ENCODE results near the gene PRDX5. TPM values are rescaled to one million over a fixed set of nuclear protein-coding genes. Genes with fewer than 3 reads are reported as not detected.

The PRDX5 gene
- total RNA-seq, 4 donors from 2014 or later: 152 to 381 (median 265) TPM

GRCh38 chr11:64324692-64325469 lies 7.0 kb downstream of the PRDX5 start:
- TF ChIP-seq EP300 (IDR thresholded peaks at IDR 0.05; ENCODE audit: low read depth) (no peak), POLR2A (IDR thresholded peaks at IDR 0.05) (no peak), CTCF (IDR thresholded peaks at IDR 0.05) (no peak), POLR2AphosphoS5 (IDR thresholded peaks at IDR 0.05) (no peak)
- Histone ChIP-seq H3K4me3 (no peak overlapping the region), H3K27ac (no peak overlapping the region), H3K36me3 (no peaks in the 10 kb centered on the region), H3K9me3 (no peaks in the 10 kb centered on the region), H3K4me1 (peaks cover 0 to 41% (median 35%) of the 10 kb centered on the region in 4 donors), H3K27me3 (no peaks in the 10 kb centered on the region)
- intact Hi-C loops (cut with DNase I; ENCODE audit: low total_unique reads): no loop called here
- in situ Hi-C loops (cut with MboI; ENCODE audit: low pct_ligation_motif_present in 1 of 4, low pct_unique_long_range_greater_than_20kb in 1 of 4, low sequenced_read_pairs in 3 of 4): no loop called here
- no peak for DNase-seq
- WGBS, 2 donors (ENCODE audit: low coverage in 1 of 2): 77 to 78% methylated on average over 9 to 11 of the region's 11 CpGs

- in situ Hi-C loops (cut with MboI; ENCODE audit: low pct_ligation_motif_present in 1 of 4, low pct_unique_long_range_greater_than_20kb in 1 of 4, low sequenced_read_pairs in 3 of 4) (no loop called here), intact Hi-C loops (cut with DNase I; ENCODE audit: low total_unique reads) (no loop called here)
- DNase-seq: no peak
- no peaks in the 10 kb centered on the region for H3K36me3 ChIP-seq
- H3K4me3 ChIP-seq: no peak overlapping the region
- H3K9me3 ChIP-seq: no peaks in the 10 kb centered on the region
- no peaks in the 10 kb centered on the region for H3K27me3 ChIP-seq
- no peak for TF ChIP-seq POLR2A (IDR thresholded peaks at IDR 0.05)
- no peak for TF ChIP-seq CTCF (IDR thresholded peaks at IDR 0.05)
- WGBS, 2 donors (ENCODE audit: low coverage in 1 of 2): 78 to 83% methylated on average over 1 to 2 of the region's 2 CpGs
- peaks cover 10 to 43% (median 38%) of the 10 kb centered on the region in 4 donors for H3K4me1 ChIP-seq
- peak overlapping the region; percentile 57 to 83 (median 74) for H3K27ac ChIP-seq
Measured at GRCh38 chr11:64327375-64327774, 9.5 kb downstream of the PRDX5 start.

GRCh38 chr11:64327993-64328392 lies 10.1 kb downstream of the PRDX5 start:
- WGBS, 2 donors (ENCODE audit: low coverage in 1 of 2): 33 to 57% methylated on average over 3 of the region's 3 CpGs
- Histone ChIP-seq H3K27me3 (no peaks in the 10 kb centered on the region), H3K4me1 (peaks cover 10 to 44% (median 38%) of the 10 kb centered on the region in 4 donors), H3K27ac (peak overlapping the region; percentile 65 to 83 (median 81)), H3K4me3 (no peak overlapping the region), H3K9me3 (no peaks in the 10 kb centered on the region), H3K36me3 (no peaks in the 10 kb centered on the region)
- in situ Hi-C loops (cut with MboI; ENCODE audit: low pct_ligation_motif_present in 1 of 4, low pct_unique_long_range_greater_than_20kb in 1 of 4, low sequenced_read_pairs in 3 of 4) (no loop called here), intact Hi-C loops (cut with DNase I; ENCODE audit: low total_unique reads) (no loop called here)
- TF ChIP-seq CTCF (IDR thresholded peaks at IDR 0.05) (no peak), POLR2AphosphoS5 (IDR thresholded peaks at IDR 0.05) (peak in 1 of 3 donors; percentile 38)
- DNase-seq: peak; percentile 66

- Histone ChIP-seq H3K9me3 (no peaks in the 10 kb centered on the region), H3K4me1 (peaks cover 10 to 56% (median 42%) of the 10 kb centered on the region in 4 donors), H3K27me3 (no peaks in the 10 kb centered on the region), H3K4me3 (no peak overlapping the region), H3K36me3 (no peaks in the 10 kb centered on the region), H3K27ac (peak overlapping the region; percentile 54 to 83 (median 58))
- in situ Hi-C loops (cut with MboI; ENCODE audit: low pct_ligation_motif_present in 1 of 4, low pct_unique_long_range_greater_than_20kb in 1 of 4, low sequenced_read_pairs in 3 of 4) (no loop called here), intact Hi-C loops (cut with DNase I; ENCODE audit: low total_unique reads) (no loop called here)
- DNase-seq: no peak
- 84 to 92% methylated on average over 7 to 11 of the region's 11 CpGs for WGBS, 2 donors (ENCODE audit: low coverage in 1 of 2)
- TF ChIP-seq CTCF (IDR thresholded peaks at IDR 0.05) (no peak), EP300 (IDR thresholded peaks at IDR 0.05; ENCODE audit: low read depth) (no peak), POLR2A (IDR thresholded peaks at IDR 0.05) (no peak), POLR2AphosphoS5 (IDR thresholded peaks at IDR 0.05) (no peak)
Measured at GRCh38 chr11:64330888-64331287, 13.0 kb downstream of the PRDX5 start.

Measured in transverse colon (tissue), 4 donors.